ENCODE measurements around the gene CIAO3.

CIAO3 gene

DNA sequence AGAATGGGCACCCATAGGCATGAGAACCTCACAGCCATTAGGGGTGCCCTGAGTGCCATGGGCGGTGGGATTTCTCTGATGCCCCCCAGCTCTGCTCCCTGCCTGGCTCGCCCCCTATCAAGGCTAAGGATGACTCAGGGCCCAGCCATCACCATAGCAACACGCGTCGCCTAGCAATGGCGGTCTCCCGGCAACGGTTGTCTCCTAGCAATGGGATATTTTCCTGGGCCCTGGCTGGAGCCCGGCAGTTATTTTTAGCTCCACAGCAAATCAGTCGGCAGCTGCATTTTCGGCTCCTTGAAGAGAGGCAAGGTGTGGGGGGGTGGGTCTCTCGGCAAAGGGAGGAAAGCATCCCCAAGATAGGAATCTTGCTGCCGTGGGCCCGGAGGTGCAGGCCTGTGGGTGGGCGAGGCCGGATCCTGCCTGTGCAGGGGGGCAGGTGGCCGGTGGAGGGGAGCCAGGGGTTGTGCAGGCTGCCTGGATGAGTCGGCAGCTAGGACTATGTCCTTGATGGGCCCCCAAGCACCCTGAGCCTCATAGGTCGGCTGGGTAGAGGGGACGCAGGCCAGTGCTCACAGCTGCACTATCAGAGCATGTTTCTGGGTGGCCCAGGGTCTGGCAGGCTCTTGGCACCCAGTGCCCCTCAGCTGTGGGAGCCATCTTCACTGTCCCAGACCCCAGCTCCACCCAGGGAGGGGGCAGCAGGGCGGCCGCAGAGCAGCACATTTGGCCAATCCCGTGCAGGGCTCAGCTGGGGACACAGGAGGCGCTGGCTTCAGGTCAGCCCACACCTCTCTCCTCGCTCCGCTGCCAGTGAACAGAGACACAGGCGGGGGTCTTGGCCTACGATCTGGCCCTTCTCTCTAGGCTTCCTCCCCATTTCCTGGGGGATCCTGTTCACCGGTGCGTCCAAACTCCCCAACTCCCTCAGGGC, 31.0 kb downstream of the CIAO3 start:
- DNase-seq (ENCODE audit: low read depth) = no peak

DNA sequence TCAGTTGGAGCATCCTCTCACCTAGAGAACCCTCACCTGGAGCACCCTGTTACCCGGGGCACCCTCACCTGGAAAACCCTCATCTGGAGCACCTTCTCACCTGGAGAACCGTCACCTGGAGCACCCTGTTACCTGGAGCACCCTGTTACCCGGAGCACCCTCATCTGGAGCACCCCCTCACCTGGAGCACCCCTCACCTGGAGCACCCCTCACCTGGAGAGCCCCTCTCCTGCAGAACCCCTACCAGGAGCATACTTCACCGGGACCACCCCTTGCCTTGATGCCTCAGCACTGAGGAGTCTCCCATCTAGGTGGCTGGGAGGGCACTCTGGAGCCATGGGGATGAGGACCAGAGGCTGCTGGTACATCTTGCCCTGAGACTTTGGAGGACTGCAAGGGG, 31.8 kb downstream of the CIAO3 start:
- DNase-seq (ENCODE audit: low read depth) = no peak

DNA sequence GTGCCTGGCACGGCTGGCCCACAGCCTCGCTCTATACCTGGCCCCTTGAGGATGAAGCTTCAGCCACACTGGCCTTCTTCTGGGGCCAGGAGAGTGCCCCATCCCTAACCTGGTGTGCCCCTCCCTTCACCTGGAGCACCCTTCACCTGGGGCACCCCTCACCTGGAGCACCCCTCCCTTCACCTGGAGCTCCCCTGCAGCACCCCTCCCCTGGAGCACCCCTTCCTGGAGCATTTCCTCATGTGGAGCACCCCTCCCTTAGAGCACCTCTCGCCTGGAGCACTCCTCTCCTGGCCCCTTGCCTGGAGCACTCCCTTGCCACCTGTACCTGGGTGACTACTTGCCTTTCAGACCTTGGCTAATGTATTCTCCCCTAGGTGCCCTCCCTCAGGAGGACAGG, 32.8 kb downstream of the CIAO3 start:
- DNase-seq (ENCODE audit: low read depth) = no peak

DNA sequence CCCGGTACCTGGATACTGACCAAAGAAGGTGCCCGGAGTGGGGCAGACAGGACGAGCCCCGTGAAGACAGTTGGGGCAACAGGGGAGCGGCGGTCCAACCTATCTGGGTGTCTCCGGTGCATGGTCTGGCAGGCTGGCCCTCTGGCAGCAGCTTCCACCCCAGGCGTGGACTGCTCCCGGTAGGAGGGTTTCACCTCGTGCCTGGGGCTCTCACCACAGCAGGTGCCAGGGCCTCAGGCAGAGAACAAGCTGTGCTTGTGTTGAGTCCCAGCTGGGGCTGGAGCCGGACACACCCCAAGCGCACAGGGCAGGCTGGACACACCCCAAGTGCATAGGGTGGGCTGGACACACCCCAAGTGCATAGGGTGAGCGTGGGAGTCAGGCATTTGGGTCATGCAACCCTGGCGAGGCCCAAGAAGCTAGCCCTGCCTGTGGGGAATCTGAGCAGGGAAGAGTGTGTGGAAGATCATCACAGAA, 33.7 kb downstream of the CIAO3 start:
- no peak for DNase-seq (ENCODE audit: low read depth)

DNA sequence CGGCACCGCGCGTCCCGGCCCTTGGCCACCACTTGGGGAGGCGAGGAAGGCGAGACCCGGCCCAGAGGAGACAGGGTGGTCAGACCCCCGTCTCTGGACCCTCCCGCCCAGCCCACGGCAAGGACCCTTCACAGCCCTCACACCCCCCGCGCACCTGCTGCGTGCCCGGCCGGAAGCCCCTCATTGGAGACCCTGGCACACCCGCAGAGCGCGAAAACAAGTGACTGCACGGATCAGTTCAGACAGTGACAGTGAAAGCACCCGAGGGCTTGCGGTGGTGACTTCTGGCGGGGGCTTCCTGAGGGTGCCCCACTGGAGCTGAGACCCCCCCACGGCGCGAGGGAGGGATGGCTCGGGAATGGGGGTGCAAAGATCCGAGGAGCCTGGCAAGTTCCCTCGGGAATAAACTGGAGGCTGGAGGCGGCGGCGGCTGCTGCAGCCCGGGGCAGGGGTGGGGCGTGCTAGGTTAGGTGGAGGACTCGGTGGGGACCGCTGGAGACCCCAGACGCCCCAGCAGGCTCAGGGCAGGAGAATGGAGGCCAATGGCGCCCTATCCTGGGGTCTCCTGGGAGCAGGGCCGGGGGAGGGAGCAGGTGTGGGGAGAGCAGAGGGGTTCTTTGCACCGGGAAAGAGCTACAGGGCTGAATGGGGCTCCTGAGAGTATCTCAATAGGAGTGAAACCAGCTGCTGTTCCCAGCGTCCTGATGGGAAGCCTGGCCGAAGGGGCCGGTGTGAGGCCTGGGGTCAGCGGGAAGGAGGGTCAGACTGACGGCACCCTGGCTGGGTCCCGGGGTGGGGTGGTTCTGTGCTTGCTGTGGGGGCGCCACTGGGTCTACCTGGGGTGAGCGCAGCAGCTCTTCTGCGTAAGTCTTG, 34.4 kb downstream of the CIAO3 start:
- no peak for DNase-seq (ENCODE audit: low read depth)

DNA sequence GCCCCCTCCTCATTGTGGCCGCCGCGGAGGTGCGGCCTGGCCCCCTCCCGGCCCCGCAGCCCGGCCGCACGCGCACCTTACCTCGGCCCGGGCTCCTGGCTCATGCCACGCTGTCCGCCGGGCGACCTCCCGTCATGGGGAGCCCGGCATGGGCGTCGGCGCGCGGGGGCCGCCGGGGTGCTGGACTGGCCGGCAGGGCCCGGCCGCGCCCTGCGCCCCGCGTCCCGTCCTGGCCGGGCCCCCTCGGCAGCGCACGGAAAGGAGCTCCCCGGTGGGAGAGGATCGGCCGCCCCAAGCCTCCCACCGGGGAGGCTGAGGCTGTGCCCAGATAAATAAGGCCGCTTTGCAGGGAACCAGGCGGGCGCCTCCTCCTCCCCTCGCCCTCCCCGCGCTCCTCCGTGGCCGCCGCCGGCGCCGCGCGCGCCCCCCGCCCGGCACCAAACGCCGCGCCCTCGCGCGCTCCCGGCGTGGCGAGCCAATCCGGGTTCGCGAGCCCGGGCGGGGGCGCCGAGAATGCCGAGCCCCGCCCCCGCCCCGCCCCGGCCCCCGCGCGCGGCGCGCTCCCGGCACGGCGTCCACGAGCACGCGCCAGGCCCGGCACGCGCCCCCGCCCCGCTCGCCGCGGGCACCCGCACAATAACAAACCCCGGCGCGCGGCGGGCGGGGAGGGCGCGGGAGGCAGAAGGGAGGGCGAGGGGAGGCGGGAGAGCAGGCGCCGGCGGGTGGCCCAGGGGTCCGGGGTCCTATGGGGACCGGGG, 35.2 kb downstream of the CIAO3 start, which contains the start of gene FBXL16:
TSS of gene FBXL16 (minus strand) at position 371 of the 758 bp plus-strand sequence. CDS start 8,396 bp downstream, outside the sequence.
- DNase-seq (ENCODE audit: low read depth) = no peak

DNA sequence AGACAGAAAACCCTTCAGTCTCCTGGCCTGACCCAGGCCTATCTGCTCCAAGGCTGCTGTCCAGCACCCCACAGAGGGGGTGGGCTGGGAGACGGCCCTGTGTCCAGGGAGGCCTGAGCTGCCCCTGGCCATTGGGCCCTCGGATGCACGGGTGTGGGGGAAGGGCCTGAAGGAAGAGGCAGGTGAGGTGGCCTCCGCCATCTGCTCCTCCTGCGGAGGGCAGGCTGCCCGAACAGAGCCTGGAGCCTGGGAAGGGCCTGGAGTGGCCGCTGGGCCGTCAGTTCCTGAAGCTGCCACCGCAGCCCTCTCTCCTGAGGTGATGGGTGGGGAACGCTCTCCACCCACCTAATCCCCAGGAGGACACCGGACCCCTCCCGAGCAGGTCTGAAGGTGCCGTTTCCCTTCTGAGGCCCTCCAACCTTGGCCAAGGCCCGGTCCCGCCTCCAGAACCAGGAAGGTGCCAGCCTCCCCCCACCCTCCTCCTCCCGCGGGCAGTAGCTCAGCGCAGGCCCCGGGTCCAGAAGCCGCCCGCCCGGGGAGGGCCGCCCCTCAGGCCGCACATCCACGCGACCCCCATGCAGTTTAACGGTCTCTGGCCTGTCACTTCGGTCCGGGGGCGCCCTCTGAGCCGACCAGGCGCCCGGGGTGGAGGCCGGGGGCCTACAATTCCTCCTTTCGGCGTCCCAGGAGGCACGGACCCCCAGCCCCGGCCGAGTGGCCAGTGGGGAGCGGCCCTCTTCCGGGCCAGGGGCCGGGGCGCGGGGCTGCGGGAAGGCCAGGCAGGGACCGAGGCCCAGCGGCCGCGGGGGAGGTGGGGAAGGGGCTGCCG, 36.0 kb downstream of the CIAO3 start:
- DNase-seq (ENCODE audit: low read depth) = no peak

DNA sequence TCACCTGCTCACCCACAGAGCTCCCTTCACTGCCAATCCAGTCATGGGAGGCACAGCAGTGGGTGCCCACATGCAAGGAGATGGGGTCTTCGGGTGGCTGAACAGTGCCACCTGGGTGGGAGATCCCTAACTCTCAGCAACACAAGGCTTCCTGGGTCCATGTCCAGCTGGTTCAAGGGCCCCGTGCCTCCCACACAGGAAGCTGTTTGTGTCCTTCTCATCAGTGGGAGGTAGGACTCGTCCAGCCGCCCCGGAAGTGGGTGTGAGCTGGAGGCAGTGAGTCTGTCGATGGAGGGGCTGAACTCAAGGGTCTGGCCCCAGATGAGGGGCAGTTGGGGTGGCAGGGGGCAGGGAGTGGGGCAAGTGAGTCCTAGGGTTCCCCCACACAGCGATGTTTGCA, 36.8 kb downstream of the CIAO3 start:
- no peak for DNase-seq (ENCODE audit: low read depth)

DNA sequence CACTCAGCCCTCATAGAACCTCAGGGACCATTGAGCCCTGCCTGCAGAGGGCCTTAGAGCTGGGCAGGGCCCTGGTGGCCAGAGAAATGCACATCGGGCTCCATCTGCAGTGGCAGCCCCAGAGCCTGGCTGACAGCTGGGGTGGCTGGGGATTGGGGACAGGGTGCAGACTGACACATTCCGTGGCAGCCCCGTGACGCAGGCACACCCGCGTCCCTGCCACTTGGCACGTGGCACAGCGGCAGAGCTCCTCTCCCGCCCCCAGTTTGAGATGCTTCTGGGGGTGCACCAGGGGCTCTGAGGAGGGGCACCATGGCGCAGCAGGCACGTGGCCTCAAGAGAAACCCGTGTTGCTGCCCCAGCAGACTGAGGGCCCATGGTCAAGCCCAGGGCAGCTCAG, 37.4 kb downstream of the CIAO3 start:
- no peak for DNase-seq (ENCODE audit: low read depth)

DNA sequence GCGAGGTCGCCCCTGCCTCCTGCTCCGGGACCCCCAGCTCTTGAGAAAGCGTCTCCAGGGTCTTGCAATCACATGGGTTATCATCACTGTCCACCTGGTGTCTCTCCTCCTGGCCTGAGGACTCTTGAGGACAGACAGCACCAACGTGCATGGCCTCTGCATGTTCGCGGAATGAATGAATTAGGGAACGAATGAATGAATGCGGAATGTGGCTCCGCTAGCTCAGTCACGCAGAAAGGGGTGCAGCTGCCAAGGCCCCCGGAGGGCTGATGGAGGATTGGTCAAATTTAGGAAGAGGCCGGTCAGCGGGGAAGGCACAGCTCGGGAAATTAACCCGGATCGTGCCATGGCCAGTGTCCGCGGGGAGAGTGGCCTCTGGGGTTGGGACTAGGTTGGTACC, 38.5 kb downstream of the CIAO3 start:
- no peak for DNase-seq (ENCODE audit: low read depth)

DNA sequence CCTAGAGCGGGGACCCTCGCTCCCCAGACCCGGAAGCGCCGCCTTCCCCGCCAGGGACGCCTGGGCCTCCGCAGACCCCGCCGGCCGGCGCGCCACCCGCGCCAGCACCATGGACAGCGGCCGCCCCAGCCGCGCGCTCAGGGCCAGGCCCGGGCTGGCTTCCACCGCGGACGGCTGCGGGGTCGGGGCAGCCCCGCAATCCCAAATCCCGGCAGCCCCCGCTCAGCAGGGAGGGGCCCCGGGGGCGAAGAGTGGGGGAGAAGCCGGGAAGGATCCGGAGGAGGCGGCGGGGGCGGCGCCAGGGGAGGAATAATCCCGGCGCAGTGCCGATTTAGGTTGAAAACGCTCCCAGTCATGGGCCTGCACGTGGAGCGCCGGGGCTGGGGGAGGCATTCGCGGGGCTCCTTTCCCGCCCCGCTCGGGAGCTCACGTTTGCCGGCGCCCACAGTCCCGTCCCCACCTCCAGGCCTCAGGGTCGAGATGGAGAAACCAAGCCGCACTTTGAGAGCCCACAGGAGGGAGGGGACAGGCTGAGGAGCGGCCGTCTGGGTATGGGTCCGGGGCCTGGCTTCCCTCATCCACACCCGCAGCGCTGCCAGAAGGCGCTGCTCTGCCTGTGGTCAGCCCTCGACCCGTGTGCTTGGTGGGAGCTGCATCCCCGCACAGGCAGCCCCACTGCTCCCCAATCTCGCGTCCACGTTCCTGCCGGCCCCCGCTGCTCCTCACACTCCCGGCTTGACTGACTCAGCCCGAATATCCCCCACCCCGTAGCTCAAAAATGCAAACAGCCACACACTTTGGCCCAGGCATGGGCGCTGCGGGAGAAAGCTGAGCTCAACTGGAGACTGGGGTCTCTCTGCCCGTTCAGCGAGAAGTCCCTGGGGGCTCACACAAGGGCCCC, 39.9 kb downstream of the CIAO3 start:
- DNase-seq (ENCODE audit: low read depth) = no peak

DNA sequence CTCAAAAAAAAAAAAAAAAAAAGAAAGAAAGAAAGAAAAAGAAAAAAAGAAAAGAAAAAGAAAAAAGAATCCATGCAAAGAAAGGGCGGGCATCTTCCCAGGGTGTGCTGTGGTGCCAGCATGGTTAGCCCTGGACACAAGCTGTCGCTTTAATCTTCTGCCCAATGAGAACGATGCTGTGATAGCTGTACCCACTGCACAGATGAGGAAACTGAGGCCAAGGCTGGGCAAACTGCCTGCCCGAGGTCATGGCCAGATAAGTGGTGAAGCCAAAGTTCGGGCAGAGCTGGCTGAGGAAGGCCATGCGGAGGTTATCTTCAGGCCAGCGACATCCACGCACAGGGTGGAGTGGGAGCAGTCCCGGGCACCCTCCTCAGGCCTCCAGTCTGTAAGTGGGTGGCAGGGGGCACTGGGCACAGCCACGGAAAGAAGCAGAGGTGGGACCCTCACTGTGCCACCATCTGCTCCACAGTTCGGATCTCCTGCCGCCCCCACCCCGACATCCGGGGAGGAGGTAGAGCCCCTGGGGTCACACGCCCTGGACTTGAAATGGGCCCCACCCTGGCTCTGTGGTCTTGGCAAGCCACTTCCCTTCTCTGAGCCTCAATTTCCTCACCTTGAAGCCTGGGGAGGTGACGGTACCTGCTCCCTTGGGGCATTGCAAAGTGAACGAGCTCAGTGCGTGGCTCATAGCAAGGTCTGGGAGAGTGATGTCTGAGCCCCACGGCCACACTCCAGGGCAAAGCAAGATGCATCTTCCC, 41.7 kb downstream of the CIAO3 start:
- no peak for DNase-seq (ENCODE audit: low read depth)

DNA sequence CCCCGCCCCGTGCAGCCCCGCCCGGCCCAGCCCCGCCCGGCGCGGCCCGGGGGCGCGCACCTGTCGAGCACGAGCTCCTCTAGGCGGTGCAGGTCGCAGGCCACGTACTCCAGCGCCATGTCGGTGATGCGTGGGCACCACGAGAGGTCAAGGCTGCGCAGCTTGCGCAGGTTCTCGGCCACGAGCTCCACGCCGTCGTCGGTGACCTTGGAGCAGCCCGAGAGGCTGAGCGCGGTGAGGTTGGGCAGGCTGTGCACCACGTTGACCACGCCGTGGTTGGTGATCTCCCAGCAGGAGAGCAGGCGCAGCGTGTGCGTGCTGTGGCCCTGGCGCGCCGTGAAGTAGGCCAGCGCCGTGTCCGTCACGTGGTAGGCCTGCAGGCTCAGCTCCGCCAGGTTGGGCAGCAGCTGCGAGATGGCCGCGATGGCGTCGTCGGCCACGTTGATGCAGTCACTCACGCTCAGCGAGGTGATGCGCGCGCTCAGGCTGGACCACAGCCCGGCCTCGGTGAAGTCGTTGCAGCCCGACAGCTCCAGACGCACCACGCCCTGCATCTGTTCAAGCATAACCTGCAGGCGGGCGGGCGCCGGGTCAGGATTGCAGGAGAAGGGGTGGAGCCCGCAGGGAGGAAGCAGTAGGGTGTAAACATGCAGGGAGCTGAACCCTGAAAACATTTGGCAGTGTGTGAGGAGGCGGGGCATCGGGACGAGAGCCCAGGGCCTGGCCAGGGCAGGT, 45.3 kb downstream of the CIAO3 start:
- peak; percentile 51 for DNase-seq (ENCODE audit: low read depth)

DNA sequence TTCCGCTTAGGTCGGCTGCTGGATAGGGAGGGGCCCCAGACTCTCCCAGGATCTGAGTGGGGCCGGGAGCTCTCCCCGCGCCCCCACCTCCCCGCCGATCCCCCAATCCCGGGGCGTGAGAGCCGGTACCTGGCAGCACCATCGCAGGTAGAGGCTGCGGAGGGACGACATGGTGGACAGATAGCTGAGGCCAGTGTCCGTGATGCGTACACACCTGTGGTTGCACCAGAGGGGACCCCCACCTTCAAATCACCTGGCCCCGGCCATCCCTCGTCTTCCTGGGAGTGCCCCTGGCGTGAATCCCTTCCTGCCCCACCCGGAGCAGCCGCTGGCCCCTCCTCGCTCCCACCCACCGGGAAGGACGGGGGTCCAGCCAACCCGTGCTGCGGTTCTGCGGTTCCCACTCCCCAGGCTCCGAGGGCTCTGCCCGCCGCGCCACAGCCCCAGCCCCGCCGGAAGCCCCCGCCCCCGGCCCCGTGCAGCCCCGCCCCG, 45.9 kb downstream of the CIAO3 start:
- no peak for DNase-seq (ENCODE audit: low read depth)

DNA sequence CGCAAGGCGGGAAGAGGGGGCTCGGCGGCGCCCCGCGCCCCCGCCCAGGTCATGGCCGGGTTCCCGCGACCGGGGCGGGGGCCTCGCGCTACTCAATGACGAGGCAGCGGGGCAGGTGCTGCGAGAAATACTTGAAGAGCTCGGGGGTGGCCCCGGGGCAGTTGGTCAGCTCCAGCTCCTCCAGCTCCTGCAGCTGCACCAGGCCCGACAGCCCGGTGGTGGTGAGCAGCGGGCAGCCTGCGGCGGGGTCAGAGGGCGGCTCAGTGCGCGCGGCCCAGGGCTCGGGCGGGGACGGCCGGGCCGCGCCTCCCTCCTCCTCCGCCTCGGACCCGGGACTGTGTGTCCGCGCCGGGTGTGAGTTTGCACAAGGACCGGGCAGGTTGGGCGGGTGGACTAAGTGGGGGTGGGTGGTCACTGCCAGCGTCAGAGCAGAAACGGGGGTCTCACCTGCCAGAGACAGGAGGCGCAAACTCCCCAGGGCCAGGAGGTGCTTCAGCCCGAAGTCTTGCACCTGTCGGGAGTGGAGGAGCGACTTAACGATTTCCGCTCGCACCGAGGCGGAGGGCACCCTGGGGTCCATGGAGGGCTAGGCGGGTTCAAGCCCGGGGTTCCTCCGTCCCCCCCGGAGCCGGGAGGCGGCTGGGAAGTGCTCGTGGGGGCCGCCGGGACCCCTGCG, 46.5 kb downstream of the CIAO3 start:
- DNase-seq (ENCODE audit: low read depth) = no peak

DNA sequence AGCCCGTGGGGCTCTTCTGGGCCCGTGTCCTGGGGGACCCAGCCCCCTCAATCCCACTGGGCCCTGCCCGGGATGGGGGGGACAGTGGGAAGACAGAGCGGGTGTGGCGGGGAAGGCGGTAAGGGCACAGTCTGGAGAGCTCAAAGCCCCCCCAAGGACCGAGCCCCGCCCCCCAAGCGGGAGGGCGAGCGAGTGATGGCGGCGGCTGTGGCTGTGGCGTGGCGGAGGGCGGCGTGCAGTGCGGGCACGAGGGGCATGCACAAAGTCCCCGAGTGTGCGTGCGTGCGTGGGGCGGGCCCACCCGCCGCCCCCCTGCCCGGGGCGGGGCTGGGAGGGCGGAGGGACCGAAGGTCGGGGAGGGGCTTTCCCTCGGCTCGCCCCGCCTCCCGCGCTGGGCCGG, 47.0 kb downstream of the CIAO3 start:
- no peak for DNase-seq (ENCODE audit: low read depth)

DNA sequence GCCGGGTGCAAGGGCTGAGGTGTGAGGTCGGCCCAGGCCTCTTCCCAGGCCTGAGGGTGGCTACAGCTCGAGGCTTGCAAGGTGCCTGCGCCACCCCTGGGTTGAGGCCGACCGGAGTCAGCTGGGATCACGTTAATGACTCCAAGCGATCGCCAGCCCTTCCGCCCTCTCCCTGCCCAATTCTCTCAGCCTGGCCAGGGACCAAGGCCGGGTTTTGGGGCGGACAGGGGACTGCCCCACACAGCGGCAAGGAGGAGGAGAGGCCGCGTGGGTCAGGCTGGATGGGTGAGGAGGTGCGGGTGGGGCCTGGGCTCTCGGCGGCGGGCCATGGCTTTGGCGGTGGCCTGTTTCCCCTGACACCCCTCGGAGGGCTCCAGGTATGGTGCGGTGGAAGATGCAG, 47.4 kb downstream of the CIAO3 start:
- DNase-seq (ENCODE audit: low read depth) = no peak
